Choroid plexus epithelial cell (primary cell): ENCODE data around the gene SDHA.

Experiments used
- DNase-seq: peaks from one replicate; pipeline ENCODE4 v3.0.0-alpha.2; 2010; ENCODE audit warnings: low read depth
- H3K4me3 ChIP-seq: 2 replicates; pipeline ENCODE4 v1.5.1; 2011; ENCODE audit warnings: low read depth, mild to moderate bottlenecking, control low read depth, low read length, moderate library complexity
- CTCF ChIP-seq: conservative IDR thresholded peaks from 2 replicates; pipeline ENCODE4 v1.5.1; 2011; ENCODE audit warnings: low read depth, mild to moderate bottlenecking, control low read depth, inconsistent platforms, low read length, moderate library complexity

SDHA gene

DNA sequence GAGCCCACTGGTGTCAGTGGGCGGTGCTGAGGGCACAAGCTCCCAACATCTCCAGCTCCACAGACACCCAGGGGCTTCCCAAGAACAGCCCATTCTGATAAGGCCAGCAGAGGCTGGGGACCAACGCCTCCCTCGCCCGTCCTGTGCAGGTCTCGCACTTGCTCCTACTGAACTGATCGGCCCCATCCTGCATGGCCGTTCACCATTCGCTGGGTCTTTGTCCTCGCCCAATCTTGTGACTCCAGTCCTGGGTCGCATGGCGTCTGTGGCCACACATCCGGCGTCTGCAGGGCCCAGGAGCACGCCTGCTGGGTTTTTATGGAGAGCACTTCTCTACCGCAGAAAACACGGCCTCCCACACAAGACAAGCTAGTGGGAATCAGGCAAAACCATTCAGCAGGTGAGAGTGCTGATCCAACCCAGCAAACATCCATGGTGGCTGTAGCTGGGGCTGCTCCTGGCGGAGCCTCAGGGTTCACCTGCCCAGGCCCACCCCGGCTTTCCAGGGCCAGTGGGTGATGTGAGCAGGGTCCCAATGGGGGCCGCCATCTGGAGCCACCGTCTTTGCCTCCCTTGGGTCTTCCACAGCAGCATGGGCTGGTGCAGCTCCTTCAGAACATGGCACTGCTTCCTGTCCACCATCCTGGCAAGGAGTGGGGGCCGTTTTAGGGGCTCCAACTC is 19.5 kb upstream of the SDHA start:
- TF ChIP-seq CTCF: no peak

DNA sequence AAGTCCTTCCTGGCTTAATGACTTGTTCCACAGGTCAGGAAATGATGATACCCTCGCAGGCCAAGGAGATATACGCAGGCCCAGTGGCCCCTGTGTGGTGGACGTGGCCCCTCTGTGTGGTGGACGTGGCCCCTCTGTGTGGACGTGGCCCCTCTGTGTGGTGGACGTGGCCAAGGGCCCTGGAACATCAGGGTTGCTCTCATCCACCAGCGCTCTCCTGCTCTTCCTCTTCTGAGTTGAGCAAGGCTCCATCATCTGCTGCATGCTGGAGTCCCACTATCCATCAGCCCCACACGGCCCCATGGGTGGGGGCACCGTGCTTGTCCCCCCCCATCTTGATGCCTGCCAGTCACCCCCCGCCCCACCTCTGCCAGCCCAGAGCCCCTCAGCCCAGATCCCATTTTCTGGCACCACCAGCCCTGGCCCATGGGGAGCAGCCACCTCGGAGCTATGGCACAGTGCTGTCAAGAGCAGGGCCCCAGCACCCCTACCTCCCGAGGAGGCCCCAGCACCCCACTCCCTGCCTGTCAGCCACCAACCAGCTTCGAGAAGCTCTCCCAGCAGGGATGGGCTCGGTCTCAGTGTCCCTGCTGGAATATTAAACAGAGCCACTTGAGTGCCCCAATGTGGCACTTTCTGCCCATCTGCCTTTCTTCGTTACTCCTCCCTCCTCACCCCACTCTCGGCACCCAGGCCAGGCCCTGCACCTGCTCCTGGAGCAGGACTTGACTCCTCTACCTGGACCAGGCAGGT is 18.7 kb upstream of the SDHA start:
- no peak for DNase-seq
- no peak for TF ChIP-seq CTCF
- H3K4me3 ChIP-seq: no peak overlapping the region

More for the DNA sequence above, 19.5 kb upstream of the SDHA start:
- no peak overlapping the region for H3K4me3 ChIP-seq
- no peak for DNase-seq

DNA sequence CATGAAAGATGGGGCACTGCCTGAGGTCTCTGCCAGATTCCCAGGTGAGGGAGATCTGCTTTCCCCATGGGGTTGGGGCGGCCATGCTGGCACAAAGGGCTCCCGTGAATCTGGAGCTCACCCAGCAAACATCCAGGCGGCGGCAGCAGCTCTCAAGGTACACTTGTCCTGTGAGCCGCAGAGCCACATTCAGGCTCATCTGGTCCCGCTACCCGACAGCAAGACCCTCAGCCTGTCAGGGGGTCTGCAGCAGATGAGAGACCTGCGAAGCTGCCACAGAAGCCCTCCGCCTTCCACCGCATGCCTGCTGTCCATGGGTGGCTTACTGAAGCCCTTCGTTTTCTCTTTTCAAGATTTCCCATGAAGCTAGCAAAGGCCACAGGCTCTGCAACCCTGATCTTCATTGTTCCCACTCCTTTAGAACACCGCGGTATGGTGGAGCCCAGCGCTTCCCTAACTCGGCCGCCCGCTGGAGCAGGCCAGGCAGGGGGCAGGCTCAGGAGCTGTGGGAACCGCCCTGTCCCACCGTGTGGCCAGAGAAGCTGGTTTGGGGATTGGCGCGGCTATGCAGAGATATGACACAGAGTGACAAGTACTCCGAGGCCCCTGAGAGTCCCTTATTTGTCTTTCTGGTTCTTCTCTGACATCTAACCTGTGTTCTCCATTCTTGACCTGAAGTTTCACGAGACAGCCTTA is 18.0 kb upstream of the SDHA start:
- DNase-seq: no peak
- no peak overlapping the region for H3K4me3 ChIP-seq
- TF ChIP-seq CTCF: no peak

DNA sequence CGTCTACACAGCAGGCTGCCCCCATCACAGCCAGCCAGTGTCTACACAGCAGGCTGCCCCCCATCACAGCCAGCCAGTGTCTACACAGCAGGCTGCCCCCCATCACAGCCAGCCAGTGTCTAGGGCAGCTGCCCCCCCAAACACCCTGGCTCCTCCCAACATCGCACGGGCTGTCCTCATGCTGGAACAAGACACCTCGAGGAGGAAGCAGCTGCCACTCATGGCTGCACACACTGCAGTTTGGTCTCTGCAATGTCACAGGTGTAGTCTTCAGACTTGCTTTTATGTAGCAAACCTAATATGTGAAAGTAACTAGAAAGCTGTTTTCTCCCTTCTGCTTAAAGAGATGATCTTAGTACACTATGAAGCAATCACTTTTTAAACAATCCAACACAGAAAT is 17.1 kb upstream of the SDHA start:
- no peak overlapping the region for H3K4me3 ChIP-seq
- no peak for DNase-seq
- no peak for TF ChIP-seq CTCF

DNA sequence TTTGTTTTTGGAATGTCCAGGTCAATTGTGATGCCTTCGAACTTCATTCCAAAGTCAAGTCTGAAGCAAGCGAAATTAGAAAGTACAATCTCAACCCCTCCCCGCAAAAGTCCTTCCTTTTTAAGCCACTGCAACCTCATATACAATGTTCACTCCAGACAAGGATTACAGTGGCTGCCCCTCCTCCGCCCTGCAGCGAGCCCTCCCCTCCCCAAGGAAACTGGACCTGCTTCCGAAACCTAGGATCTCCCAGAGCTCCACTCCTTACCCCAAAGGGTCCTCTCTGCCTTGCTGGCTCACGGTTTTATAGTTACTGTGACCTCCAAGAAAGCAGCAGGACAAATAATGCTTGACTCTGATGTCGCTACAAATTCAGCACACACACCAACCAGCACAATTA is 16.4 kb upstream of the SDHA start:
- TF ChIP-seq CTCF: no peak
- DNase-seq: no peak
- H3K4me3 ChIP-seq: no peak overlapping the region

- H3K4me3 ChIP-seq: no peak overlapping the region
- no peak for DNase-seq
- no peak for TF ChIP-seq CTCF
Measured at GRCh38 chr5:203246-203930, 14.7 kb upstream of the SDHA start.
